HG03103 (cell line): ENCODE data around the gene ISOC1.

Experiments used
- ATAC-seq: cut with Tn5 transposase; IDR thresholded peaks from one replicate; pipeline ENCODE4 v1.9.1; 2021; ENCODE audit warnings: low read depth; ENCODE audit not compliant: unreplicated experiment

Gene ISOC1

DNA sequence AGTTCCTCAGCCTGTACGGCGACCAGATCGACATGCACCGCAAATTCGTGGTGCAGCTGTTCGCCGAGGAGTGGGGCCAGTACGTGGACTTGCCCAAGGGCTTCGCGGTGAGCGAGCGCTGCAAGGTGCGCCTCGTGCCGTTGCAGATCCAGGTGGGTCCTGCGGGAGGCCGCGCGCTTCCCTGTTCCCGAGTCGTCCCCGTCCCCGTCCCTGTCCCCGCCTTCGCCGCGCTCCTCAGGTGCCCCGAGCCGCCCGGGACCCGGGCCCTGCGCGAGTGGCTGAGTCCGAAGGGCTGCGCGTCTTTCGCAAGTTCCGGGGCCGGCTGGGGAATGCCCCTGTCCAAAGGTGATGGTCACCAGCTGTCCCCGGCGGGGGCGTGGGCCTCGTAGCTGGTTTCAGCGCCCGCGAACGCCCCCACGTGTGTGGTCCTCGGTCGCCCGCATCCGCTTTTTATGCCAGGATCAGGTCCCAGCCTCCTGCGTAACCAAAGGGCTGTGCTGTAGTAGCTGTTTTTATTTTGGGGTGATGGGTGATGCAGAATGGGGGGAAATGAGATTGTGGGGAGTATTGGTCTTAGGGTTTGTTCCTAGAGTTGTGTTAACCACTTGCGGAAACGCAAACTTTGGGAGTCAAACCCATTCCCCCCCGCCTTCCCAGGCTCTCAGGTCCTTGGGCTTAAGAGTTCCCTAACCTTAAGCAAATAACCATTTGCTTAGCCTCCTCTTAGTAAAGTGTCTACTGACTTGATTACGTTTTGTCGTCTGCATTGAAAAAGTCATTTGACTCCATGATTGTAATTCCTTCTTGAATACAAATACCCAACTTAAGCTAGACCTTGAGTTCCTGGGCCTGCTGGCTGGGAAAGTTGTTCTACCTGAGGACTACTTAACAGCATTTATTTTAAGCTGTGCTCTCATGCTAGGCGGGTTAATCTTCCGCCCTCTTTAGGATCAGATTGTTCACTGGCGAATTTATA lies 663 bp downstream of the ISOC1 start:
- peak; percentile 28 for ATAC-seq

DNA sequence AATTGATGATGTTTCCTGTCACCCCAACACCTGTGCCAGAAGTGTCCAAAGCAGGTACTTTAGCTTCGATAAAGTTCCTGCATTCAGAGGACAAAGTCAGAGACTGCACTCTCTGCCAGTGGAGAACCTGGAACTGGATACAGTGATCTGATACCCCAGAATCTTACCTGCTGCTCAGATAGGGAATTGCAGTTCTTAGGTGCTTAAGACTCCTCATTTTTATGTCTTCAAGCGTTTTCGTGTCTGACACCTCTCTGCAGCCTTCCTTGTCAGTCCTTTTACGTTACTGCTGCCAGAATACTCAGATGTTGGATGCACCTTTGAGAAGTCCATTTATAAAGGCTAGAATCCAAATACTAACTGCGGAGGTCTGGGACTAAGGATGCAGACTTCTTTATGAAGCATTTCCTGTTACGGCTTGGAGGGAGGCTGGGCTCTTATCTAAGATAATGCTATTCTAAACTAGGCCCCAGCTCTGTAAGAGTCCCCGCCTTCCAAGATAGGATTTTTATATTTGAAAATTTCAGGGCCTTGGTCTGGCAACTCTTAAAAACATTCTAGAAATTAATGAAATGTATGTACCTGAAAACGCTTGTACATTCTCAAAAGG lies 1.9 kb downstream of the ISOC1 start:
- ATAC-seq: no peak

DNA sequence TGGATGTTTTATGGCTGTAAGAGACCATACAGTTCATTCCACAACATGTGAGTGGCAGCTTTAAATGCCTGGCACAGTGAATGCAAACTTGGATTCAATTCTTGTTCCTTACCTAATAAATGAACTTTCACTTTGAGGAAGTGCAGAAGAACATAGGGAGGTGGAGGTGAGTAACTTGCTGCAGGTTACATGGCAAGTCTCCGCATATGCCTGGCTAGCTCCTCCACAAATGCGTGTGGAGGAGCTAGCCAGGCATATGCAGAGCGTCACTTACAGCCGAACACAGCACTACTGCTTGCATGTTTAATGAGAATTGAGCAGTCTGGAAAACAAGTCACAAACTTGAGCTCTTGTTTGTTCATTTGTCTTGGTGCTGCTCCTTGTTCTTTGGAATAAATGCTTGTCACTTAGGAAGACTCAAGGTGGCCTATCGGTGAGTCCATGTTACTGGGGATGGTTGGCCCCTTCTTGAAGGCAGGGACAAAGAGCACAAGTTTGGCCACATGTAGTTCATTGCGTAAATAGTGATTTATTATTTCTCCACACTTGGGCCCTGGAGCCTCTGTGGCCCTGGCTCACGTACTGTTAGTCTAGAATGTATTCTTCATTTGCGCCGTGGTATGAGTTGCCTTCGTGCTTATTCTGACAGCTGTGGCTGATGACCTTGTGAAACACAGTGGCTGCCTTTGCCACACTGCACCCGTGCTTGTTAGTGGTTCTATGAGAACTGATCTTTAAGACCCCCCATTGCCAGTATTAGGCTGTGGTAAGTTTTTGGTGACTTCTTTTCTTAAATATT lies 3.1 kb downstream of the ISOC1 start:
- no peak for ATAC-seq

DNA sequence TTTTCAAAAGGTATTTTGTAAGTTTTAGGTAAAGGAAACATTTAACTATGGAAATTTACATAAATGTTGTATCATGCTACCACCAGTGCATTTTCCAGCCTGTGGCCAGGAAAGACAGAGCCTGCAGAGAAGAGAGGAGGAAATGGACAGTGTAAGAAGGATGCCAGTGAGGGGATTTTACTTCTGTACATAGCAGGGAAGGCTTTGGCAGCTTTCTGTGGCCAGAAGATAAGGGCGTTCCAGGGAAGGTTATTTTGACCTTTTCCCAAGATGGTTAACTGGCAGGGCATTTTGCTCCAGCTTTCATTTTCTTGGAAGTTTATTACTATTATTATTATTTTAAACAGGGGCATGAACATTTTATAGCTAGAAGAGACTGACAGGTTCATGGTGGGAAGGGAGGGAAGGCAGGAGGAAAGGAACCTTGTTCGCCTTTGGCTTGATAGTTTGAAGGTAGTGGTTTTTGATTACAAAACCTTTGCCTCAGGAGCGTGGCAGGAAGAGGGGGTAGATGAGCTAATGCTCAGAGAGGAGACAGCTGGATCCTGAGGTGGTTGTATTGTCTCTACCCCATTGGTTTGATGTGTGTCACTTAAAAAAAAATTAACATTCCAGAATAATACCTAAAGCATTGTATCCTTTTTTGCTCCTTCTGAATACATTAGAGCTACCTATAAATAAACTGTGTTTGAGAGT lies 4.1 kb downstream of the ISOC1 start:
- no peak for ATAC-seq

DNA sequence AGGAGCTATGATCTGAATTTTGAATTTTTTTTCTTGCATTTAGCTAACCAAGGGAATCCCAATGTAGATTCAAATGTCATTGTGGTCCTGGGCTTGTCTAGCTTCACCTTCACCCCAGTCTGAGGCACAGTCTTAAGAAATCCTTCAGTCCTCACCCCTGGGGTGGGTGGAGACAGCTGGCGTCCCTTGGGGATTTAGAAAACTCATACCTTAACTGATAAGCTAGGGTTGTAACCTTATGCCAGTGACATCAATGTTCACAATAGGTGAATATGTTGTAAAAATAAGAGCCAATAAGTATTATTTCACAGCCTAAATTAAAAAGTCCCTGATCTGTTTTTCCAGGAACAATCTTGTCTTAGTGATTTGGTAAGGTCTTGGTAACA lies 4.6 kb downstream of the ISOC1 start:
- ATAC-seq: no peak

DNA sequence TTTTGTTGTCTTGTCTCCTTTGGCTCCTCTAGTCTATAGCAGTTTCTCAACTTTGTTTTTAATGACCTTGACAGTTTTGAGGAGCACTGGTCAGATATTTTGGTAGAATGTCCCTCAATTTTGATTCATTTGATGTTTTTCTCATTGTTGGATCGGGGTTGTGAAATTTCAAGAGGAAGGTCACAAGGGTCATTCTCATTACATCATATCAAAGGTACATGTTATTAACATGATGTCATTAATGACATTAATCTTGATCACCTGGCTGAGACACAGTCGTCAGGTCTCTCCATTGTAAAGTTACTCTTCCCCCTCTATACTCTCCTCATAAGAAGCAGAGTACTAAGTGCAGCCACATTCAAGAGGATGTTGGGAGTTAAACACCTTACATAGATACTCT lies 7.2 kb downstream of the ISOC1 start:
- no peak for ATAC-seq

DNA sequence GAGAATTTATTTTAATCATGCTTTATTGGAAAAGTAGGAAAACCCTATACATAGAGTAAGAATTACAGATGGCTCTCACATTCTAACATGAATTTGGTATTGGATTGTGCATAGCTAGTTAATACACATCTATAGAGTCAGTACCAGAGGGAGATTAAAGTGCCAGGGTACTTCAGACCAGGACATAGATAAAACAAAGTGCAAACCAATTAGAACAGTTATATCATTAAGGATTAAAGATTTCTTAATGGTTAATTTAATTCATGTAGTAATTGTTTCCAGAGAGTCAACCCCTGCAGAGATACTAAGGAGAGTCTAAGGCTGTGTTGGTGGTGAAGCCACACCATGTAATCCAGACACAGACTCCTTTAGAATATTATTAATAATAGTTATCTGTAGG lies 8.8 kb downstream of the ISOC1 start:
- no peak for ATAC-seq

DNA sequence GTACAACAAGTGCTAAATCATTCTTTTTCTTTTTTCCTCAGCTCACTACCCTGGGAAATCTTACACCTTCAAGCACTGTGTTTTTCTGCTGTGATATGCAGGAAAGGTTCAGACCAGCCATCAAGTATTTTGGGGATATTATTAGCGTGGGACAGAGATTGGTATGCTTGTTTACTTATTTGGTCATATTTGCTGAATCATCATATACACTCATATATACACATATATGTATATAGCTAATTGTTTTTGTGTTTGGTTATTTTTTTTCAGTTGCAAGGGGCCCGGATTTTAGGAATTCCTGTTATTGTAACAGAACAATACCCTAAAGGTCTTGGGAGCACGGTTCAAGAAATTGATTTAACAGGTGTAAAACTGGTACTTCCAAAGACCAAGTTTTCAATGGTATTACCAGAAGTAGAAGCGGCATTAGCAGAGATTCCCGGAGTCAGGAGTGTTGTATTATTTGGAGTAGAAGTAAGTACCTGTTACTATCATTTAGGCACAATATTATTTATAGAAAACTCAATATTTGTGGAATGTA lies 10.4 kb downstream of the ISOC1 start:
- ATAC-seq: no peak

DNA sequence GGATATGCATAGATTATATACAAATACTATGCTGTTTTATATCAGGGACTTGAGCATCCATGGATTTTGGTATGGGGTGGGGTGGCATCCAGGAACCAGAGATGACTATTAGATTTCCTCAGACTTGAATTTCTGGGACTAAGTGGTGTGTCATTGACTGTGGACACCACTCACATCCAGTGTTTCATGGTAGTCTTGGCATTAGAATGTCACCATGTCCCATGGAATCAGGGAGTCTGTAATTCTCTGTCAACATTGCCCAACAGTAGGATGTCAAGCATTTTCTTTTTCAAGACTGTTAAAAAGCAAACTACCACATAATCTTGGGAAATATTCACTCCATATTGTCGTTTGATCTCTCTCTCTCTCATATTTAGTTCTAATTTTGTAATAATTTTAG lies 13.1 kb downstream of the ISOC1 start:
- no peak for ATAC-seq

DNA sequence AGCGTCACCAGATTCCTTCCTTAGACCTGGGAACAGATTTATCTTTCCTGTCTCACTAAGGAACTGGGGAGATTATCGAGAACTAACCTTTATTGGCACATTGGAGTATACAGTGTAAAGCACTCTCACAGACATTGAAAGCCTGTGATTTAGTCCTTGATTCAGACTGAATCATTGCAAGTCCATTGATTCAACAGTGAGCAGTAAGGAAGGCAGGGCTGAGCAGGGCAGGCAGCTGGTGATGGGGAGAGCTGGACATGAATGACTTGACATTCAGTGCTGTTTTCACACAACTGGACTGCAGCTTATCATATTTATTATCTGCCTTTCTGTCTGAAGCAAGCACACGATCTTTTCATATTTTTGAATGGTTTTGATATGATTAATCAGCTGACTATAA lies 16.2 kb downstream of the ISOC1 start:
- no peak for ATAC-seq

DNA sequence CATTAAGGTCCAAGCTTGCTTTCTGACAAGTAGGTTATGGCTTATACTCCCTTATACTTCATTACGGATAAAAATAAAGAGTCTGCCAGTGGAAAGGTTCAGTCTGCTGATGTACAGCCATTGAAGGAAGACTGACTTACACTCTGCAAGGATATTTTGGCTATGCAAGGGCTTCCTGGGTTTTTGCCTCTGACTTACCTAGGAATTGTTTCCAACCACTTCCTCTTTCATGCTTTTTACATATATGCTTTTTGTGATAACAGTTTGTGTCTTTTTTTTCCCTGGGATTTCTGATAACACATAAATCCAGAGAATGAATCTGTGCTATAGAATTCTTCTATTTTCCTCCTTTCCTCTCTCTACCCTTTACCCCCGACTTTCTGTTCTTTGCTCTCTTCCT lies 16.8 kb downstream of the ISOC1 start:
- ATAC-seq: no peak

DNA sequence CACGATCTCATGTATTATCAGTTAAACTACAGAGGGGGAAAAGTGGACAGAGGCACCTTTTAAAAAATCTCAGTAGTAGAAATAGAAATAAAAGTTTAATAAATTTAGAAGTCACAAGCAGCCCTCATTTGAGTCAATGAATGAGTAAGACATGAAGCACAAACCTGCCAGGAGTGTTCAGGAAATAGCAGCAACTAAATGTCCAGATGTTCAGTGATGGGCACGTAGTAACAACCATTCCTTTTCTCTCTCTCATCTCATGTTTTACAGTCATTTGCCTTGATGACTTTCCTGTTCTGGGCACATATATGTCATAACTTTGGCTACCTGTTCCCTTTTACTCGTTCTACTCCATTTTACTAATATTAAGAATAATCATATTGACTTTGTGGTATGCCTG lies 17.7 kb downstream of the ISOC1 start:
- no peak for ATAC-seq

DNA sequence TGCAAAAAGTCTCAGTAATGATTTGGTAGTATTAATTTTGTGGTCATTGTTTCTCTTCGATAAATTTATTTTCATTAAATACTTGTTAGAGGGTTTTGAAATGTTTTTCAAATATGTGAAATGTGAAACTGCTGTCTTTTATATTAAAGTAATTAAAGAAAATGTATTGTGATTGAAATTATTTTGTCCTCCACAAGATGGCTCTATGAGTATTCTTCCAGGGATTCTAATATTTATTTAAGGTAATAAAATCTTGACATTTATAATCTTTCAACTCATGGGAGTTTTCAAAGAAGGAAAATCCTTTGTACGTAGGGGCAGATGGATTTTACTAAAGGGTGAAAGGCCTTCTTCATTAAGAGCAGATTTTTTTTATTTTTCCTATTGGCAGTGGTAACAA lies 19.3 kb downstream of the ISOC1 start:
- ATAC-seq: no peak

DNA sequence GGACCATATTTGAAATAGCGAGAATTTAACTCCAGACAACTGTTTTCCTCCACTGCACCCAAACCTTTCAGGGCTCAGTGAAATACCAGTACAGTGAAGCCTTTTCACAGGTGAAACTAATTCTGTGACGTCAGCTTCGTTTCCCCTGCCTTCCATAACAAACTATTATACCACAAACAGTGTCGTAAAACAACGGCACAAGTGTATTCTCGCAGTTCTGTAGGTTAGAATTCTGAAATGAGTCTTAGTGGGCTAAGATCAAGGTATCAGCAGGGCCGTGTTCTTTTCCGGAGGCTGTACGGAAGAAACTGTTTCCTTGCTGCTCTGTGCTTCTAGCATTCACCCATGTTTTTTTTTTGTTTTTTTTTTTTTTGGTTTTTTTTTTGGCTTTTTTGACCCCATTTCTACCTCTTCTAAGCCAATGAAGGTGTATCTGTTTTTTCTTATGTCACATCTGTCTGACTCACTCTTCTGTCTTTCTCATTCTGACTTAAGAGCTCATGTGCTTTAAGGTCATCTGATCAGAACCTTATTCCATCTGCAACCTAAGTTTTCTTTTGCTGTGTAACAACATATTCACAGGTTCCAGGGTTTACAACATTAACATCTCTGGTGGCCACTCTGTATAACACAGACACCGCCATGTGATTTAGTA lies 20.1 kb downstream of the ISOC1 start:
- no peak for ATAC-seq

DNA sequence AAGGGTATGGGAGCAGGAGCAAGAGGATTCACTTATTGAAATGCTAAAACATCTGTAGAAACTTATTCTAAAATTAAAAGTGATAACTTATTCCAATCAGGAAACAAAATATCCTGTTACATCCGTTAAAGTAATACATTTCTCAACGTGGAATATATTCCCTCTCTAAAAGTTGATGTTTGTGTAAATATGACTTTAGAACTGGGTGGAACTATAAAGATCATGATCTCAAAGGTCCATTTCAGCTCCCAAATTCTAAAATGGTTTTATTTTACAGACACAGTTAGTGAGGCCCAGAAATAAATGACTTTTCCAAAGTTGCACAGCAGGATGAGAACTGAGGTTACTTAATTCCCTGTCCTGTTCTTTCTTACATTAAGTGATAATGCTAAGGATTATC lies 21.1 kb downstream of the ISOC1 start:
- ATAC-seq: no peak

DNA sequence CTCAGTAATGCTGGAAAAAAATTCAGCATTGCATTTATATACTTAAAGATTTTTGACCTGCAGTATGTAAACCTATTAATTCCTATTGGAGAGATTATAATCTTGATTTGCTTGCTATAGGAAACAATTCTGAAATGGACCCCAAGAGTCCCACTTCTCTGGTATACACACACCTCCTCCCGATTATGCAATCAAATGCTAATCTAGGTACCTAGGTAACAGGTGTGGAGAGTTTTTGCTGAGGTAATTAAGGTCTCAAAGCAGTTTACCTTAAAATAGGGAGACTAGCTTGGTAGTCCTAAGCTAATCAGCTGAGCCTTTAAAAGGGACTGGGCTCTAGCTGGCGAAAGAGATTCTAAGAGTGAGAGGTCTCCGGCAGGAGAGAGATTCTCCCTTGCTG lies 22.2 kb downstream of the ISOC1 start:
- no peak for ATAC-seq

DNA sequence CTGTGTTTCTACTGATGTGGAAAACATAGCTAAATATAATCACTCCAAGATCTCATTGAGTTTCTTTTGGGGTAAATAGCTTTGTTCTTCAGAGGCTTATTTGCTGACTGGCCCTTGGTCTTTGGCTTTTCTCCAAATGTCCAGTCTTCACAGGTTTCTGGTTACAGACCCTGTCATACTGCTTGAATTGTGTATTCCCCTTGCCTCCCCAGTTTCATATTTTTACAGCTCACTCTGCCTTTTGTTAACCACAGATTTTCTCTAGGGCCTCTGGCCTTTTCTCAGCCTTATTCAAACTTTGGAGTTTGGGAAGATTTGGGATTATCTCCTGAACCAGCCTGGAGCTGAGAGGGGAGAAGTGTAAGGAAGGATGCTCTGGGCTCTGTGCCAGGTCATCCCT lies 23.9 kb downstream of the ISOC1 start:
- no peak for ATAC-seq

DNA sequence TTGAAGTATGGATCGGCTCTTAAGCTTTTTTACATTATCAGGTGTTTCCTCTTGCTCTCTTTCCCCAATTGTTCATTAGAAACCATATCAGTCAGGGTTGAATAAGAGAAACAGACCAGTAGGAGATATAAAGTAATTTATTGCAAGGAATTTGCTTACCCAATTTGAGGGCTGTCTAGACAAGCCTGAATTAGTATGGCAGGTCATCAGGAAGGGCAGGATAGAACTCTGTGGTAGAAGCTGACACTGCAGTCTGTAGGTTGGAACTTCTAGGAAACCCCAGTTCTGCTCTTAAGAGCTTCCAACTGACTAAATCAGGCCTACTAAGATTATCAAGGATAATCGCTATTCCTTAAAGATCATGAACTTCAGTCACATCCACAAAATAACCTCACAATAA lies 24.3 kb downstream of the ISOC1 start:
- ATAC-seq: no peak

DNA sequence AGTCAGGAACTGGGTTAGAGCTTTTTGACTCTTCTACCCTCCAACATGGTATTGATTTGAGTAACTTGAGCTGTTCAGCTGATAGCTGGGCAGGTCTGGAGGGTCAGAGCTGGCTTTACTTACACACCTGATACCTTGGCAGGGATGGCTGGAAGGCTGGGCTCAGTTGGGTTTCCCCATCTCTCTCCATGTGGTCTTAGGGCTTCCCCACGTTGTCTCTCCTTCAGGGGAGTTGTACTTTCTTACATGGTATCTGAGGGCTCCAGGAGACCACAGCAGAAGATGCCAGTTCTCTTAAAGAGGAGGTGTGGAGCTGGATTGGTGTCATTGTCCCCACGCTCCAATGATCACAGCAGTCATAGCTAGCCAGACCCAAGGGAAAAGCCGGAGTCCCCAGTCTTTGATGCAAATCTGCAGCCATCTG lies 25.6 kb downstream of the ISOC1 start:
- peak; percentile 65 for ATAC-seq

DNA sequence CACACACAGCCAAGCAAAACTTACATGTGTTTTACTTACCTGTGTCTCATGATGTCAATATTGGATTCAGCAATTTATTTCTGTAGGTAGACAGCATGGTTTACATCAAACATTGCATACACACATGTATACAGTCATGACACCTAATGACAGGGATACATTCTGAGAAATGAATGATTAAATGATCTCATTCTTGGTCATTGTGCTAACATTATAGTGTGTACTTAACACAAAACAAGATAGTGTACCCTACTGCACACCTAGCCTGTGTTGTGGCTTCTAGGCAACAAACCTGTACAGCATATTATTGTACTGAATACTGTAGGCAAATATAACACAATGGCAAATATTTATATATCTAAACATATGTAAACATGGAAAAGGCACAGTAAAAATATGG lies 28.0 kb downstream of the ISOC1 start:
- ATAC-seq: no peak
